Measurements from ENCODE around the gene STPG1. TPM values are rescaled to one million over a fixed set of nuclear protein-coding genes. Genes with fewer than 3 reads are reported as not detected.

The STPG1 gene
- total and polyA plus RNA-seq, 9 of the 15 experiments (the other 6 are each of a cell fraction or from before 2014, with no cell fraction given), result 5.0 to 11.9 (median 8.3) TPM

DNA sequence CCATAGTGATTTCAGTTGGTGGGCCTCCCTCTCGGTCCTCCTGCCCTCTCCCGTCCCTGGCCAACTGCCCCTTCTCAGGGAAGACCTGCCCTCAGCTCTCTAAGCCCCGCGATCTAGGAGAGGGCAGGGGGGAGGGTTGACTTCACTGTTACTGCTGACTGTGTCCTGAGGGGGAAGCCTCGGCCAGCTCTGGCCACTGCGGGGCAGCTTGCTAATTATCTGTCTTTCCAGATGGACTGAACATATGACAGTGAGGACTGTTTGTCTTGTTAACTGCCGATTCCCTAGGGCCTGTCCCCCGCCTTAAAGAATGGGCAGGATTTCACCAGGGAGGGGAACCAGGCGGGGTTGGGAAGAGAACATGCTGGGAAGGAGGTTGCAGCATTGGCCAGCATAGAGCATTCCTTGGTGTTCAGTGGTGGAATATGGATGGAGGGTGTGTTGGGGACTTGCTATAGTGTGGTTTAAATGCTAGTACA lies 24.9 kb upstream of the STPG1 start:
- peak overlapping the region; percentile 26; the same call in 1 of the 2 replicates for H2AFZ ChIP-seq (ENCODE audit: low read depth, low read length)
- DNase-seq (ENCODE audit: extremely low read depth in 1 of 4, low spot score in 3 of 4) (peak; percentile 41 to 86 (median 63)), FAIRE-seq (peak; percentile 92), ATAC-seq (peak; percentile 99)
- H3K9ac ChIP-seq (ENCODE audit: insufficient read depth in 1 of 2, low read depth in 2 of 2, low read length in 2 of 2), result peak overlapping the region in 1 of 2 experiments; percentile 2; a peak in 2 of 4 replicates
- peaks cover 9 to 19% of the 10 kb centered on the region in 2 experiments; a peak in 4 of 5 replicates for H3K4me1 ChIP-seq (replicated peaks in 1 of 2; ENCODE audit: control insufficient read depth in 2 of 2, insufficient read depth in 2 of 2, low read length in 2 of 2)
- intact Hi-C loops (cut with micrococcal nuclease), result loop anchor here (2.0 kb wide), 1 partner anchor 88 kb away; no protein-coding TSS in a partner anchor
- peaks cover 4% of the 10 kb centered on the region; the same call in 1 of the 3 replicates for H3K79me2 ChIP-seq (ENCODE audit: control insufficient read depth, insufficient read depth, low read length)
- H3K9me1 ChIP-seq (ENCODE audit: control insufficient read depth, insufficient read depth, low read length), result no peaks in the 10 kb centered on the region
- no peaks in the 10 kb centered on the region for H3K9me3 ChIP-seq (replicated peaks; ENCODE audit: control insufficient read depth, insufficient read depth, low read depth, low read length)
- peaks cover 23% of the 10 kb centered on the region; the same call in 1 of the 3 replicates for H3K36me3 ChIP-seq (ENCODE audit: control insufficient read depth, insufficient read depth, low read length)
- peak overlapping the region; percentile 2; the same call in 1 of the 3 replicates for H3K27ac ChIP-seq (ENCODE audit: extremely low read depth, low read depth, low read length)
- no peaks in the 10 kb centered on the region for H3K27me3 ChIP-seq (ENCODE audit: control insufficient read depth in 2 of 2, insufficient read depth in 2 of 2, low read length in 2 of 2)
- ChIA-PET POLR2A (interaction anchor here (0.6 to 1.6 kb wide), 11 partner anchors 11 to 1939 kb away, joined by 3 to 14 read pairs (median 3); partner anchors contain the start of genes NIPAL3, PNRC2, RCAN3 and SRSF10), CTCF (ENCODE audit: low intra/inter-chr PET ratio) (interaction anchor here (0.5 kb wide), 1 partner anchor 15 kb away, joined by 3 read pairs; no protein-coding TSS in a partner anchor)
- no TSS peak for BruUV-seq (replicated peaks)
- WGBS (ENCODE audit: insufficient coverage, low coverage, missing lambda C conversion rate), result 14% methylated on average over 8 of the region's 9 CpGs
- no peak overlapping the region for H3K4me3 ChIP-seq
- in situ Hi-C loops (cut with MboI), result no loop called here
- peak overlapping the region; percentile 62 for H3K4me2 ChIP-seq (ENCODE audit: insufficient read depth, low read length)
- 0 out of 2 replicates have a peak, but pooled peaks cover 3% of the 10 kb centered on the region for H4K20me1 ChIP-seq (replicated peaks; ENCODE audit: control insufficient read depth, insufficient read depth, low read length)
- TF ChIP-seq RBM15 (IDR thresholded peaks at IDR 0.05; ENCODE audit: insufficient read depth, low read length) (no peak), NR3C1 (CRISPR knock-in tag; IDR thresholded peaks at IDR 0.05) (no peak), PHB (CRISPR knock-in tag; IDR thresholded peaks at IDR 0.05) (no peak), FOXA3 (CRISPR knock-in tag; conservative IDR thresholded peaks at IDR 0.05 in 1 of 2, IDR thresholded peaks at IDR 0.05 in 1 of 2) (no peak), ZC3H4 (CRISPR knock-in tag; IDR thresholded peaks at IDR 0.05; ENCODE audit: borderline replicate concordance) (no peak), FOXJ3 (CRISPR knock-in tag; IDR thresholded peaks at IDR 0.05) (no peak), ZZZ3 (IDR thresholded peaks at IDR 0.05) (no peak), MCM7 (IDR thresholded peaks at IDR 0.05) (no peak), PTRF (tag; IDR thresholded peaks at IDR 0.05) (no peak), RBBP5 (IDR thresholded peaks at IDR 0.05; ENCODE audit: borderline replicate concordance, insufficient read depth, low read length, poor library complexity, severe bottlenecking) (peak; percentile 58), NR2F6 (CRISPR knock-in tag; IDR thresholded peaks at IDR 0.05) (no peak), DPF2 (IDR thresholded peaks at IDR 0.05) (peak; percentile 83), SRF (CRISPR knock-in tag; IDR thresholded peaks at IDR 0.05) (no peak; a peak in 1 of 4 replicates), FOXP1 (CRISPR knock-in tag; IDR thresholded peaks at IDR 0.05) (no peak), ZNF764 (CRISPR knock-in tag; IDR thresholded peaks at IDR 0.05; ENCODE audit: low read depth) (no peak), ZNF133 (CRISPR knock-in tag; IDR thresholded peaks at IDR 0.05) (no peak), PPARD (CRISPR knock-in tag; IDR thresholded peaks at IDR 0.05) (no peak)
- TF ChIP-seq, protein P1, sequence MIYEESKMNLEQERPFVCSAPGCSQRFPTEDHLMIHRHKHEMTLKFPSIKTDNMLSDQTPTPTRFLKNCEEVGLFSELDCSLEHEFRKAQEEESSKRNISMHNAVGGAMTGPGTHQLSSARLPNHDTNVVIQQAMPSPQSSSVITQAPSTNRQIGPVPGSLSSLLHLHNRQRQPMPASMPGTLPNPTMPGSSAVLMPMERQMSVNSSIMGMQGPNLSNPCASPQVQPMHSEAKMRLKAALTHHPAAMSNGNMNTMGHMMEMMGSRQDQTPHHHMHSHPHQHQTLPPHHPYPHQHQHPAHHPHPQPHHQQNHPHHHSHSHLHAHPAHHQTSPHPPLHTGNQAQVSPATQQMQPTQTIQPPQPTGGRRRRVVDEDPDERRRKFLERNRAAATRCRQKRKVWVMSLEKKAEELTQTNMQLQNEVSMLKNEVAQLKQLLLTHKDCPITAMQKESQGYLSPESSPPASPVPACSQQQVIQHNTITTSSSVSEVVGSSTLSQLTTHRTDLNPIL (CRISPR knock-in tag; IDR thresholded peaks at IDR 0.05), result no peak
- TF ChIP-seq, protein P2, sequence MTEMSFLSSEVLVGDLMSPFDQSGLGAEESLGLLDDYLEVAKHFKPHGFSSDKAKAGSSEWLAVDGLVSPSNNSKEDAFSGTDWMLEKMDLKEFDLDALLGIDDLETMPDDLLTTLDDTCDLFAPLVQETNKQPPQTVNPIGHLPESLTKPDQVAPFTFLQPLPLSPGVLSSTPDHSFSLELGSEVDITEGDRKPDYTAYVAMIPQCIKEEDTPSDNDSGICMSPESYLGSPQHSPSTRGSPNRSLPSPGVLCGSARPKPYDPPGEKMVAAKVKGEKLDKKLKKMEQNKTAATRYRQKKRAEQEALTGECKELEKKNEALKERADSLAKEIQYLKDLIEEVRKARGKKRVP (CRISPR knock-in tag; IDR thresholded peaks at IDR 0.05), result no peak
- TF ChIP-seq, protein P3, sequence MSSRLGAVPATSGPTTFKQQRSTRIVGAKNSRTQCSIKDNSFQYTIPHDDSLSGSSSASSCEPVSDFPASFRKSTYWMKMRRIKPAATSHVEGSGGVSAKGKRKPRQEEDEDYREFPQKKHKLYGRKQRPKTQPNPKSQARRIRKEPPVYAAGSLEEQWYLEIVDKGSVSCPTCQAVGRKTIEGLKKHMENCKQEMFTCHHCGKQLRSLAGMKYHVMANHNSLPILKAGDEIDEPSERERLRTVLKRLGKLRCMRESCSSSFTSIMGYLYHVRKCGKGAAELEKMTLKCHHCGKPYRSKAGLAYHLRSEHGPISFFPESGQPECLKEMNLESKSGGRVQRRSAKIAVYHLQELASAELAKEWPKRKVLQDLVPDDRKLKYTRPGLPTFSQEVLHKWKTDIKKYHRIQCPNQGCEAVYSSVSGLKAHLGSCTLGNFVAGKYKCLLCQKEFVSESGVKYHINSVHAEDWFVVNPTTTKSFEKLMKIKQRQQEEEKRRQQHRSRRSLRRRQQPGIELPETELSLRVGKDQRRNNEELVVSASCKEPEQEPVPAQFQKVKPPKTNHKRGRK (tag; IDR thresholded peaks at IDR 0.05), result no peak
